SJSA1 (cell line): ENCODE results near the gene AGPAT4. TPM values are rescaled to one million over a fixed set of nuclear protein-coding genes. Genes with fewer than 3 reads are reported as not detected.

Experiments used
- DNase-seq, 2 experiments: peaks; one replicate each; pipeline ENCODE4 v3.0.0-alpha.2; 2015 to 2020; ENCODE audit warnings: low spot score in 2 of 2, low read depth in 1 of 2
- H3K27ac ChIP-seq: fragments of 250-450 bp; sonication (Bioruptor Pico); 2 replicates; pipeline ENCODE4 v1.5.1; 2020; ENCODE audit warnings: mild to moderate bottlenecking, moderate library complexity
- H3K27me3 ChIP-seq: fragments of 250-450 bp; sonication (Bioruptor Pico); replicated peaks from 2 replicates; pipeline ENCODE4 v1.5.1; 2020; ENCODE audit warnings: mild to moderate bottlenecking, moderate library complexity
- H3K36me3 ChIP-seq: fragments of 250-450 bp; sonication (Bioruptor Pico); 2 replicates; pipeline ENCODE4 v1.5.1; 2020; ENCODE audit warnings: mild to moderate bottlenecking
- H3K4me1 ChIP-seq: fragments of 250-450 bp; sonication (Bioruptor Pico); replicated peaks from 2 replicates; pipeline ENCODE4 v1.6.1; 2021; ENCODE audit warnings: mild to moderate bottlenecking
- H3K4me3 ChIP-seq: fragments of 250-450 bp; sonication (Bioruptor Pico); 2 replicates; pipeline ENCODE4 v1.5.1; 2020; ENCODE audit warnings: mild to moderate bottlenecking
- H3K9me3 ChIP-seq: fragments of 250-450 bp; sonication (Bioruptor Pico); replicated peaks from 2 replicates; pipeline ENCODE4 v1.5.1; 2020; ENCODE audit warnings: mild to moderate bottlenecking
- total RNA-seq: library from RNA; depleted of rRNA; stranded (reverse); fragments of >200 nt; shearing (Covaris generic); gene quantifications from 2 replicates; pipeline ENCODE4 v1.2.3, GENCODE V29; 2014

AGPAT4 gene
- total RNA-seq, 1 experiment from 2014 or later, result 6.2 TPM

GRCh38 chr6:161210857-161211256 lies 63.0 kb downstream of the AGPAT4 start:
- Histone ChIP-seq H3K27me3 (no peaks in the 10 kb centered on the region), H3K4me3 (no peak overlapping the region), H3K9me3 (peaks cover 3% of the 10 kb centered on the region; the same call in 1 of the 2 replicates), H3K36me3 (no peaks in the 10 kb centered on the region), H3K4me1 (peaks cover 11% of the 10 kb centered on the region), H3K27ac (no peak overlapping the region)
- DNase-seq, result no peak

DNA sequence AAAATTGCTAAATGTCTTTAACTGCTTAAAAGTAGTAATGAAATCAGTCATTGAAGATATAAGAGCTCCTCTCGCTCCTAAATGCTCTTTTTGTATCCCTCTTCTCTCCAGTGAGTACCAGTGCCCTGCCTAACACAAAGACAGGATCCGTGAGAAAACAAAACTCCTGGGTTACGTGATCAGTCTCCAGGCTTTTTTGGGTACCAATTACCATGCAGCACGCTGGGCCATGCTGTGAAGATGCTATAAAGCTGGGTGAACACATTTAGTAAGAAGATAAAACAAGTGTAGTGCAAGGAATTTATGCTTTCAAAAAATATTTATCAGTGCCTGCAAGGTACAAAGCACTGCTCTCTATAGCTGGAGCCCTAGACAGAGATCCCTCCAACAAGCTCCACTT lies 66.7 kb downstream of the AGPAT4 start:
- 0 out of 2 replicates have a peak, but pooled peaks cover 3% of the 10 kb centered on the region for H3K4me1 ChIP-seq
- H3K4me3 ChIP-seq, result no peak overlapping the region
- no peak for DNase-seq
- no peaks in the 10 kb centered on the region for H3K36me3 ChIP-seq
- peaks cover 3% of the 10 kb centered on the region; the same call in 1 of the 2 replicates for H3K9me3 ChIP-seq
- H3K27ac ChIP-seq, result no peak overlapping the region
- H3K27me3 ChIP-seq, result no peaks in the 10 kb centered on the region

- DNase-seq, result no peak
- Histone ChIP-seq H3K4me3 (no peak overlapping the region), H3K9me3 (no peaks in the 10 kb centered on the region), H3K27ac (no peak overlapping the region), H3K36me3 (no peaks in the 10 kb centered on the region), H3K4me1 (0 out of 2 replicates have a peak, but pooled peaks cover 3% of the 10 kb centered on the region), H3K27me3 (no peaks in the 10 kb centered on the region)
Measured at GRCh38 chr6:161204866-161205557, 68.8 kb downstream of the AGPAT4 start.

GRCh38 chr6:161200610-161201370 lies 73.1 kb downstream of the AGPAT4 start:
- Histone ChIP-seq H3K27me3 (no peaks in the 10 kb centered on the region), H3K4me3 (no peak overlapping the region), H3K27ac (no peak overlapping the region), H3K9me3 (peaks cover 2% of the 10 kb centered on the region; the same call in 1 of the 2 replicates), H3K36me3 (no peaks in the 10 kb centered on the region), H3K4me1 (0 out of 2 replicates have a peak, but pooled peaks cover 3% of the 10 kb centered on the region)
- DNase-seq, result no peak

GRCh38 chr6:161199850-161200249 lies 74.0 kb downstream of the AGPAT4 start:
- no peak overlapping the region for H3K4me3 ChIP-seq
- H3K36me3 ChIP-seq, result no peaks in the 10 kb centered on the region
- DNase-seq, result no peak
- H3K4me1 ChIP-seq, result no peaks in the 10 kb centered on the region
- H3K27me3 ChIP-seq, result no peaks in the 10 kb centered on the region
- H3K27ac ChIP-seq, result no peak overlapping the region
- peaks cover 2% of the 10 kb centered on the region; the same call in 1 of the 2 replicates for H3K9me3 ChIP-seq

GRCh38 chr6:161198783-161199460 lies 74.9 kb downstream of the AGPAT4 start:
- Histone ChIP-seq H3K36me3 (no peaks in the 10 kb centered on the region), H3K27ac (no peak overlapping the region), H3K9me3 (peaks cover 2% of the 10 kb centered on the region; the same call in 1 of the 2 replicates), H3K4me3 (no peak overlapping the region), H3K4me1 (no peaks in the 10 kb centered on the region), H3K27me3 (no peaks in the 10 kb centered on the region)
- DNase-seq, result no peak

DNA sequence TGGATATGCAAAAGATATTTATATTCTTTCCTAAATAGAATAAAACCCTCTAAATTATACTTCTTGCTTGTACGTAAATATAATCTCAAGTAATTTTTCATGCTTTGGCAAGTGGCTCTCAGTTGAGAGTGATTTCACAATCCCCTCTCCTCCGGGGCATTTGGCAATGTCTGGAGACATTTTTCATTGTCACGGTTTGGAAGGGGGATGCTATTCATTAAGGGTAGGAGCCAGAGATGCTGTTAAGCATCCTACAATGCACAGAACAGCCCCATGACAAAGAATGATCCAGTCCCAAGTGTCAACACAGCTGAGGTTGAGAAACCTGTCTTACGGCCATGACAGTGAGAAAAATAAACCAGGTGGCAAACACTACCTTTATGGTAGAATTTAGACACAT lies 75.7 kb downstream of the AGPAT4 start:
- Histone ChIP-seq H3K36me3 (no peaks in the 10 kb centered on the region), H3K27ac (no peak overlapping the region), H3K4me1 (no peaks in the 10 kb centered on the region), H3K9me3 (peaks cover 2% of the 10 kb centered on the region; the same call in 1 of the 2 replicates), H3K27me3 (no peaks in the 10 kb centered on the region), H3K4me3 (no peak overlapping the region)
- DNase-seq, result no peak

DNA sequence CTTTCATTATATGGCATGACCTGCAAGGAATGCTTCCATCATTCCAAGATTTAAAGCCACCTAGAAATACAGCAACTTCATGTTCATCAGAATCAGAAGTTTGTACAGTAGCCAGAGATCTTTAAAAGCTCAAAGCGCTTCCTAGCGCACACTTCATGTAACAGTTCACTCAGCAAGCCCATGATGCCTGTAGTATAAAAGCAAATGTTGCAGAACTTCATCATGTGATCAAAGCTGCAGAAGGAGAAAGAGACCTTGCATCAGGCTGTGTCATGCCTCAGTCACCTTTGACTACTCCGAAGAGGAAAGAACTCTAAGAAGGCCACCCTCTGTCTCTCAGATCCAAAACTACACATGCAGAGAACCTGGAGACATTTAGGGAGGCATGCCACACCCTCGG lies 78.5 kb downstream of the AGPAT4 start:
- Histone ChIP-seq H3K27me3 (no peaks in the 10 kb centered on the region), H3K9me3 (peaks cover 2% of the 10 kb centered on the region; the same call in 1 of the 2 replicates), H3K27ac (no peak overlapping the region), H3K36me3 (no peaks in the 10 kb centered on the region), H3K4me3 (no peak overlapping the region), H3K4me1 (no peaks in the 10 kb centered on the region)
- no peak for DNase-seq

GRCh38 chr6:161194374-161194773 lies 79.5 kb downstream of the AGPAT4 start:
- H3K36me3 ChIP-seq, result no peaks in the 10 kb centered on the region
- no peaks in the 10 kb centered on the region for H3K4me1 ChIP-seq
- H3K4me3 ChIP-seq, result no peak overlapping the region
- DNase-seq, result no peak
- no peak overlapping the region for H3K27ac ChIP-seq
- no peaks in the 10 kb centered on the region for H3K27me3 ChIP-seq
- peaks cover 2% of the 10 kb centered on the region; the same call in 1 of the 2 replicates for H3K9me3 ChIP-seq

- H3K4me3 ChIP-seq, result no peak overlapping the region
- H3K27ac ChIP-seq, result no peak overlapping the region
- H3K9me3 ChIP-seq, result no peaks in the 10 kb centered on the region; the same call in 1 of the 2 replicates
- no peaks in the 10 kb centered on the region for H3K36me3 ChIP-seq
- H3K27me3 ChIP-seq, result no peaks in the 10 kb centered on the region
- H3K4me1 ChIP-seq, result no peaks in the 10 kb centered on the region
- DNase-seq, result no peak
Measured at GRCh38 chr6:161192636-161193411, 81.0 kb downstream of the AGPAT4 start.

DNA sequence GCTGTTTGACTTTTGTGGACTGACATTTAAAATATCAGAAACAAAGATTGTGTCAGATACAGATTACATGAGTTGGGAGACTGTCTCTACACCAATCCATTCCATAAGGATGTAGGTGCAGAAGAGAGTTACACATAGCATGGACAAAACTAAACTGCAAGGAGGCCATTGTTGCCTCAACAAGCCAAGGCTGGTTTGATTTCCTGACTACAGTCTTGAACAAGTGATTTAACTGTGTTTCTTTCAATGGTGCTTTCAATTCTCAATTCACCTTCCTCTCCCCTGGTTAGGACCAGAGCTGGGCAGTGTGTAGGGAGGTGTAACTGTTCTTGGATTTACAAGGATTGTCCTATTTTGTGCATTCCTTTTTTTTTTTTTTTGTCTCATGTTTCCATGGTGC lies 82.2 kb downstream of the AGPAT4 start:
- H3K9me3 ChIP-seq, result no peaks in the 10 kb centered on the region; the same call in 1 of the 2 replicates

GRCh38 chr6:161191007-161191406 lies 82.9 kb downstream of the AGPAT4 start:
- DNase-seq, result no peak
- H3K4me1 ChIP-seq, result peaks cover 12% of the 10 kb centered on the region
- H3K4me3 ChIP-seq, result no peak overlapping the region
- H3K27me3 ChIP-seq, result no peaks in the 10 kb centered on the region
- no peaks in the 10 kb centered on the region; the same call in 1 of the 2 replicates for H3K9me3 ChIP-seq
- no peaks in the 10 kb centered on the region for H3K36me3 ChIP-seq
- H3K27ac ChIP-seq, result no peak overlapping the region

More for the DNA sequence above, 82.2 kb downstream of the AGPAT4 start:
- no peaks in the 10 kb centered on the region for H3K27me3 ChIP-seq
- DNase-seq, result no peak
- H3K4me3 ChIP-seq, result no peak overlapping the region
- H3K4me1 ChIP-seq, result peaks cover 5% of the 10 kb centered on the region
- no peaks in the 10 kb centered on the region for H3K36me3 ChIP-seq
- no peak overlapping the region for H3K27ac ChIP-seq

- no peak overlapping the region for H3K4me3 ChIP-seq
- no peaks in the 10 kb centered on the region for H3K36me3 ChIP-seq
- H3K27me3 ChIP-seq, result no peaks in the 10 kb centered on the region
- H3K9me3 ChIP-seq, result no peaks in the 10 kb centered on the region; the same call in 1 of the 2 replicates
- H3K4me1 ChIP-seq, result peaks cover 18% of the 10 kb centered on the region
- no peak for DNase-seq
- no peak overlapping the region for H3K27ac ChIP-seq
Measured at GRCh38 chr6:161189891-161190290, 84.0 kb downstream of the AGPAT4 start.
